ENCODE results near the gene TPPP3.
A peak's percentile ranks its signal among the peaks of the same experiment; 100 is the strongest.

Gene TPPP3

GRCh38 chr16:67426022-67426421 lies 32.7 kb upstream of the TPPP3 start:
- TF ChIP-seq, protein P1, sequence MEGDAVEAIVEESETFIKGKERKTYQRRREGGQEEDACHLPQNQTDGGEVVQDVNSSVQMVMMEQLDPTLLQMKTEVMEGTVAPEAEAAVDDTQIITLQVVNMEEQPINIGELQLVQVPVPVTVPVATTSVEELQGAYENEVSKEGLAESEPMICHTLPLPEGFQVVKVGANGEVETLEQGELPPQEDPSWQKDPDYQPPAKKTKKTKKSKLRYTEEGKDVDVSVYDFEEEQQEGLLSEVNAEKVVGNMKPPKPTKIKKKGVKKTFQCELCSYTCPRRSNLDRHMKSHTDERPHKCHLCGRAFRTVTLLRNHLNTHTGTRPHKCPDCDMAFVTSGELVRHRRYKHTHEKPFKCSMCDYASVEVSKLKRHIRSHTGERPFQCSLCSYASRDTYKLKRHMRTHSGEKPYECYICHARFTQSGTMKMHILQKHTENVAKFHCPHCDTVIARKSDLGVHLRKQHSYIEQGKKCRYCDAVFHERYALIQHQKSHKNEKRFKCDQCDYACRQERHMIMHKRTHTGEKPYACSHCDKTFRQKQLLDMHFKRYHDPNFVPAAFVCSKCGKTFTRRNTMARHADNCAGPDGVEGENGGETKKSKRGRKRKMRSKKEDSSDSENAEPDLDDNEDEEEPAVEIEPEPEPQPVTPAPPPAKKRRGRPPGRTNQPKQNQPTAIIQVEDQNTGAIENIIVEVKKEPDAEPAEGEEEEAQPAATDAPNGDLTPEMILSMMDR (conservative IDR thresholded peaks at IDR 0.05; ENCODE audit: low read length), result no peak
- DNase-seq (ENCODE audit: low read depth), result no peak
- no peak overlapping the region for H3K4me3 ChIP-seq (ENCODE audit: low read length)

DNA sequence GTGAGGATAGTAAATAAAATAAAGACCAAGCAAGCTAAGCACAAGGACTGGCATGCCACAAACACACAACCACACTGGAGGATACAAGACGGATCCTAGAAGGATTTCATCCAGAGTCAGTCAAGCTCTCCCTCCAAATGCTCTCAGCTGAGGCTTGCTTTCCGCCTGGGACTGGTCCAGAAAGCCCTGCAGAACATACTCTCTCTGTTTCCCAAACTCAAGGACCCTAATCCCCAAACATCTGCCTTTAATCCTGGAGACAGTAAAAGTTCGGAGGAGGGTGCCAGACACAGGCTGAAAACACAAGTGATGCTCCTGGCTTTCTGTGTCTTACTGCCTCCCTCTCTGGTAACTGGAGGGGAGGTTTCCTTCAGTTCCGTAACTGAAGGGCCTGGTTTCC lies 32.3 kb upstream of the TPPP3 start:
- TF ChIP-seq, protein P1 (conservative IDR thresholded peaks at IDR 0.05; ENCODE audit: low read length), result no peak
- DNase-seq (ENCODE audit: low read depth), result no peak
- H3K4me3 ChIP-seq (ENCODE audit: low read length), result no peak overlapping the region

GRCh38 chr16:67425061-67425460 lies 31.8 kb upstream of the TPPP3 start:
- peak; percentile 41 for DNase-seq (ENCODE audit: low read depth)
- H3K4me3 ChIP-seq (ENCODE audit: low read length), result no peak overlapping the region
- TF ChIP-seq, protein P1 (conservative IDR thresholded peaks at IDR 0.05; ENCODE audit: low read length), result no peak

DNA sequence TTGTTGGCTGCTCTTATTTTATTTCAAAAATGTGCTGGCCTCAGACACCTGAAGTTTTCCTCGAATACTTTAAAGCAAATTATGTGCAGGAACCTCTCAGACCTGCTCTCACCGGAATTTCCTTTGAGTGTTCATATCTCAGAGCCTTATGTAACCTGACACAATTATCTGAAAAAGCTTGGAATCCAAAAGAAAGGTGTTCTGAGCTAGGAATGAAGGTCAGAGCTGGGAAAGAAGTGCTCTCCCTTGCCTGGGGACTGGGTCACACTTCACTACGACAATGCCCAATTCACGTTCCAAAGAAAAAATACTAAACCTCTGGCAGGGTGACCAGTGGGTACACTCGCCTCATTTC lies 30.9 kb upstream of the TPPP3 start:
- no peak for DNase-seq (ENCODE audit: low read depth)
- TF ChIP-seq, protein P1 (conservative IDR thresholded peaks at IDR 0.05; ENCODE audit: low read length), result no peak
- H3K4me3 ChIP-seq (ENCODE audit: low read length), result no peak overlapping the region

GRCh38 chr16:67423611-67424260 lies 30.4 kb upstream of the TPPP3 start:
- TF ChIP-seq, protein P1 (conservative IDR thresholded peaks at IDR 0.05; ENCODE audit: low read length), result no peak
- no peak for DNase-seq (ENCODE audit: low read depth)
- H3K4me3 ChIP-seq (ENCODE audit: low read length), result no peak overlapping the region

GRCh38 chr16:67423015-67423414 lies 29.7 kb upstream of the TPPP3 start:
- TF ChIP-seq, protein P1 (conservative IDR thresholded peaks at IDR 0.05; ENCODE audit: low read length), result no peak
- no peak for DNase-seq (ENCODE audit: low read depth)
- H3K4me3 ChIP-seq (ENCODE audit: low read length), result no peak overlapping the region

DNA sequence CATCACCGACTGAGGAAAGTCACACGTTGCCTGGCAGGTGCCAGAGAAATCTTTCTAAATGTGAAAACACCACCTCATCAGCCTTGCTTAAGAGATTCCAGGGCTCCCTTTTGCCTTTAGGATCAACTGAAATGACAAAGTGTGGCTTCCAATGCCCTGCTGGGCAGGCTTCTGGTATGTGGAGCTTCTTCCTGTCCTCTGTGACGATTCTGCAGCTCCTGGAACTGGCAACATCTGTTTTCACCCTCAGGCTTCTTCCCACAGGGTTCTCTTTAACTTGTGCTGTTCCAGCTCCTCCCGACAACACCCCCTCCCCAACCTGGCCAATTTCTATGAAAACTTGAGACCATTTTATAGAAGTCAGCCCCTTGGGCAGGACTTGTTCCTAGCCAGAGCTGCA lies 27.7 kb upstream of the TPPP3 start:
- no peak overlapping the region for H3K4me3 ChIP-seq (ENCODE audit: low read length)
- no peak for DNase-seq (ENCODE audit: low read depth)
- TF ChIP-seq, protein P1 (conservative IDR thresholded peaks at IDR 0.05; ENCODE audit: low read length), result no peak

Measured in AG10803 (cell line).